SW 1271 (cell line): Measurements from ENCODE around the gene METAP1.
"Not testable (repeated sequence)": the region's sequence is repeated elsewhere in the genome, so short reads cannot be mapped to it uniquely, and the experiment has no call there.

Experiments
- DNase-seq, 2 experiments: peaks; one replicate each; lab custom pipeline; 2025; lab: John Stamatoyannopoulos, UW

Gene METAP1

DNA sequence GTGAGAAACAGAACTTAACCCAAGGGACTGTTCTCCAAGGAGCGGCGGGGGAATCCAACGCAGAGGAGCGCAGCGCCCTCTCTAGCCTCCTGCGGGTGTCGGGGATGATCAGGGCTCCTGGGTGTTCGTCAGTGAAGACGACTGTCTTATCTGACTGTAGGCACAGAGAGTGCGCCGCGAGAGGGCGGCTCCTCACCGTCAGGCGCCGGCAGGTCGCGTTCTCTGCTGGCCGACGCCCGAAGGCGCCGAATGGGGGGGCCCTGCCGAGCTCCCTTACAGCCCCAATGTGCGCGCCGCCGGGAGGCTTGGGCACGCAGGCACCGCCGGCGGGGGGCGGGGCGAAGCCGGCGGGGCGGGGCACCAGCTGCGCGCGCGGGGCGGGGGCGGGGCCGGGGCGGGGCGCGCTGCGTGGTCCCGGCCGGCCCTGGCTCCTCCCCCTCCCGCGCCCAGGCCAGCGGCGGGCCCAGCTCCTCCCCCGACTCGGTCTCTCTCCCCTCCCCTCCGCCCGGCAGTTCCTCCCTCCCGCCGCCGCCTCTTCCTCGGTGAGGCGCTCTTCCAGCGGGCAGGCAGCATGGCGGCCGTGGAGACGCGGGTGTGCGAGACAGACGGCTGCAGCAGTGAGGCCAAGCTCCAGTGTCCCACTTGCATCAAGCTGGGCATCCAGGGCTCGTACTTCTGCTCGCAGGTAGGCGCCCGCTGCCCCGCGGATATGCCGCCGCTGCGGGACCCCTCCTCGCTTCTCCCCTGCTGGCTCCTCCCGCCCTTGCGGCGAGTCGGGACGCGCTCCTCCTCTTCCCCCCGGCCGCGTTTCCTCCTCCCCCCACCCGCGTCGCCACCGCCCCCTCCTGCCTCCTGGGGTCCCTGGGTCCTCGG is at the start of gene METAP1:
TSS of gene METAP1 (plus strand) at position 539 of the 873 bp plus-strand sequence. CDS start at position 572, 33 bp downstream.
- peak; percentile 57 to 86 for DNase-seq

DNA sequence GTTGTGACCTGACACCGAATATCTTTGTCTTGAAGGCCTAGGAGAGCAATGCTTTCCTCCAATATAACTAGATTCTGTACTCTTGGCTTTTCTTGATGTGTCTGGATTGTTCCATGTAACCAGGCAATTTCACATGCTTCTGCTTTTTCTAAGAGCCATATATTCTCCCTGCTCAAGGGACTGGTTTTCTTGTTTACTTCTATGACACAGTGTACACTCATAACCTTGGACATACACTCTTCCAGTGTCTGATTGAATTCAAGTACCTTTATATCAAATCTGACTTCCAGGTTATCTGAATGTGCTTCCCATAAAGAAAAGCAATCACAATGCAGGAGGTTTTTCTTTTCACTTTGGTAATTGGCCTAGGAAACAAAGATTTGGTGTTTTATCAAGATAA is 49.2 kb upstream of the METAP1 start:
- DNase-seq: no peak

DNA sequence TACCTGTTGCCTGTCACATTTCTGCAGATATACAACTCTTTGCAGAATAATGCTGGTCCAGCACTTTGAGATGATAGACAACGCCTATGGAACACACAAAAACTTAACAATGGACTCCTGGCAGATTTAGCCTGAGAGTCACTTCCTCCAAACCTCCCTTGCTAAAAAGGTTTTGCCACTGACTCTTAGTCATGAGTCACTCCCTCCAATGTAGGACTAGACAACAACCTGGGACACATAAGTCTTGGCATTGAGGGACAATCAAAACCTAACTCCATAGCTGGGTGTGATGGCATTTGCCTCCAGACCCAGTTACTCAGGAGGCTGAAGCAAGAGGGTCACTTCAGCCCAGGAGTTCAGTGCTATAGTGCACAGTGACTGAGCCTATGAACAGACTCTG is 44.6 kb upstream of the METAP1 start:
- no peak for DNase-seq

DNA sequence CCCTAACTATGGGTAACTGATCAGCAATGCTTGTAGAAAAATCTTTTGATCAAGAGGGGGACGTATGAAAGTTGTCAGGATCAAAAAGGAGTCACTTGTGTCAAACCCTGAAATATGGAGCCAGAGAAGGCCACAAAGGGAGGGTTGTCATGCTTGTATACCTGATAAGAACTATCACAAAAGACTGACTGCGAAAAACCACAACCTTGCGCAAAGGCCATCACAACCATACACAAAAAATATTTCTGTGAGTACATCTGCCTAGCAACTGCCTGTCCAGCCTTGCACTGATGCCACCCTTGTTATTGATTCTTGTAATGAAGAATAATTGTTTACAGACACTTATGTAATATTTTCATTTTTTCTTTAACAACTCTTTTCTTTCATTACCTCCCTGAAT is 43.8 kb upstream of the METAP1 start:
- DNase-seq: no peak

DNA sequence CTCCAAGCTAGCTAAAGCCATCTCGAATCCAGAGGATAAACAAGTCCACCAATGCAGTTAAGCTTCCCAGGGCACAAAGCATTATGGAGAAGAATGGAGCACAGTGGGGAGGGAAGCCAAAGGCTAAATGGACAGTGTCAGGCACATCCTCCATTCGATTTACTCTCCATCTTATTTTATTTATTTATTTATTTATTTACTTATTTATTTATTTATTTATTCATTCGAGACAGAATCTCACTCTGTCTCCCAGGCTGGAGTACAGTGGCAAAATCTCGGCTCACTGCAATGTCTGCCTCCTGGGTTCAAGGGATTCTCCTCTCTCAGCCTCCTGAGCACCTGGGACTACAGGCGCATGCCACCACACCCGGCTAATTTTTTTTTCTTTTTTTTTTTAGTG is 40.3 kb upstream of the METAP1 start:
- no peak for DNase-seq

DNA sequence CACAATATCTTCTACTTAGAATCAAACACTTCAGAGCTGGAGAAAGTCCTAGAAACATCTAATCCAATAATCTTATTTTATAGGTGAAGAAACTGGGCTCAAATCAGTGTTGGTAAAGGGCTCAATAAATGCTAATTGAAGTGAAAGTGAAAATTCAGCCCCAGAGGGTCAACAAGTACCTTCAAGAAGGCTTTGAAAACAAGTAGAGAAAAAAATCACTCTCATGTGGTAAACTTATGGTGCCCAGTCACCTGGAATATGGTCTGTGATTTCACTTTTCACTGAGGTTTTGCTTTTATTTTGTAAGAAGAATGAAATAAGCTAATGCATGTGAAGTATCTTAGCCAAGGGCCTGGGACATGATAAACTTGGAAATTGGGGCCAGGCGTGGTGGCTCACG is 37.5 kb upstream of the METAP1 start:
- no peak for DNase-seq

DNA sequence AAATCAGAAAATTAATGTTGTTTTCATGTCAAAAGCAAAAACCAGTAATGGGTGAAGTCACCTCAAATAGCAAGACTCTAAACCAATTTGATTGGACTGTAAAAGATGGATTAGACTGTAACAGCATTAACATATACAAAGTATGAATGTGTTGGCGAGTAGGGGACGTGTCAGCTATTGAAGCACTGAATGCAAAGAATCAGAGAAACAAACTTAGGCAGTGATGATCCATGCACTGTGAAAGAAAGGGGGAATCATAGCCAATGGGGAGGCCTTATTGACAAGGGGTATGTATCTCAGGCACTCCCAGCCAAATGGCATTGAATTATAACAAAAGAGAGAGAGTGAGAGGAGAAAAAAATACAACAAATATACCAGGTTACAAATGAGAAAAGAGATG is 36.1 kb upstream of the METAP1 start:
- DNase-seq: no peak

DNA sequence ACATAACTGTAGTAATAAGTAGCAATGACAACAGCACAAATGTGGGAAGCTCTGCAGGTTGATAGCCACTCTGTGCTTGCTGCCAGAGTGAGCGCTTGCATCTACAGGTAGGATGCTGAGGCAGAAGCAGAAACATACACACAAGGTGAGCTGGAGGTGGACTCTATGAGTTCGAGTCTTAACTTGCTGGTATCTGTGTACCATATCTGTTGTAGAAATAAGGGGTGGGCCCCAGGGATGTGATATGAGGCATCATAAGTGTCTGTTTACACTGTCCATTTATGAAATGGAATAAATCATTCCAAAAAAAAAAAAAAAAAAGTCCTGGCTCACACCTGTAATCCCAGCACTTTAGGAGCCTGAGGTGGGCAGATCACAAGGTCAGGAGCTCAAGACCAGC is 33.8 kb upstream of the METAP1 start:
- no peak for DNase-seq

DNA sequence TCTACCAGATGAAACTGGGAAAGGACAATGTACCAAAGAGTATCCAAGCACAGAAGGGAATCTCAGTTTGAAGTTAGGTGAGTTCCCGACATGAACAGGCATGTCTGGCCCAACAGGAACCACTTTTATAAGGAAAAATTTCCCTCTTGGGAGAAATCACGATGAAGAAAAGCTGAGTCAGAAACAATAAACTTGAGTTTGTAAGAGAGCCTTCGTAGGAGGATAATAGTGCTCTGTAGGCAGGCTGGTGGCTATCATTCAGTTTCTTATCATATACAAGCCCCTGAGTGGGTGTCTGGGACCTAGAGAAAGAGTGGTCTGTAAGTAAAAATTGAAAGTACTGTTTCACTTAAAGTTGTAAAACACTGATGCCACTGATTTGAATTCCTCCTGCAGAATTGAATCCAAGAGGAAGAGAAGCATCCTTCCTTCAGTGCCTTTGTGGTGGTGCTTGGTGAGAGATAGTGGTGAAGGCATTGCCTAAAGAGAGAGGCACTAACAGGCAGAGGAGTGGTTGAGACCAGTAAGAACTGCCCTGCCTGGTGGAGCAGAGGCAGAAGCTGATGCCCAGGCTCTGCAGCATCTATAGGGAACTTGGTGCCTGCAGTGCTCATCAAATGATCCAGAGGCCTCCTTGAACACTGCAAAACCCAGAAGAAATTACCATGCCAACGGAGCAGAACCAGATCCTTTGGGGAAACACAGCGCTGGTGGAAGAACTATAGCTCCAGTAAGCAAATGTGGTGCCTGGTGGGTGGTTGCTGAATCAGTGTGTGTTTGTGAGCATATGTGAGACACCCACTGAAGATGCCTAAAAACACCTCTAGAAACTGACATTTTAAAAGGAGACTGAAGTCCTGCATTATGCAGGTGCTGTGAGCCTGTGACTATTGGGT is 31.7 kb upstream of the METAP1 start:
- DNase-seq: no peak

DNA sequence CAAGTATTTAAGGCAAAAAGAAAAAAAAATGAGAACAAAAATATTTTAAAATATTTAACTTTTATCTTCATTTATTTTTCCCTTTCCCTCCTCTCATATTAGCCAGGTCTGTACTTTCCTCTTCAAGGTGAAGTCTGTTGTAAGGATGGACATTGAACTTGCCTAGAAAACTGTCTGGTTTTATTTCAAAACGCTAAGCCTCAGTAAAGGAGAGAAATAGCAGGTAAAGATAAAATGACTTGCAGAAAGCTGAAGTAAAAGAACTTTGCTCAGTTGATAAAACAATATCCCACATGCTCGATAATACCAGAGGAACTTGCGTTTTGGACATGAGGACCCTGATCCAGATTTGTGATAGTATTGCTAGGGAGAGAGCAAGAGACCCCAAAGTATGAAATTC is 28.6 kb upstream of the METAP1 start:
- no peak for DNase-seq

DNA sequence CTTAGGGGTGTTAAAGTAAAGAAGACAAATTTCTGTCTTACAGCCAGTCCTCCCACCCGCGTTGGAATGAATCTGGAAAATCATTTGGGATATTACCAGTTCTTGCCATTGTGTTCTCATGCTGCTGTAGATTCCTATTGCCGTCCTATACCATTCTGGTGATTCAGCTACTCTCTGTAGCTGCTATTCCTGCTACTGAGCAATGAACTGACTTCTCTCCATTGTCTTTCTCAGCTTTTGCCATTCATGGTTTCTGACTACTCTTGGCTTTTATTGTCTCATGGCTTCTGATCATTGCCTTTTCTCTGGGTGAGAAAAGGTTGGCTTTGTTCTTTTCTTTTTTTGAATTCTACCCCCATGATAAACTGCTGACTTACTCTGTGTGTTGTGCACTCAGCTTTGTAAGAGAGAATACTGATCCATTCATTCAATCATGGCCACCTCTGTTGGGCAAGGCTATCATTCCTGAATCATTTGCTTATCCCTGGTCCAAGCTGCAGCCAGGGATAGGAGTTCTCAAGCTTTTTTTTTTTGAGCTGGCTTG is 27.7 kb upstream of the METAP1 start:
- no peak for DNase-seq

DNA sequence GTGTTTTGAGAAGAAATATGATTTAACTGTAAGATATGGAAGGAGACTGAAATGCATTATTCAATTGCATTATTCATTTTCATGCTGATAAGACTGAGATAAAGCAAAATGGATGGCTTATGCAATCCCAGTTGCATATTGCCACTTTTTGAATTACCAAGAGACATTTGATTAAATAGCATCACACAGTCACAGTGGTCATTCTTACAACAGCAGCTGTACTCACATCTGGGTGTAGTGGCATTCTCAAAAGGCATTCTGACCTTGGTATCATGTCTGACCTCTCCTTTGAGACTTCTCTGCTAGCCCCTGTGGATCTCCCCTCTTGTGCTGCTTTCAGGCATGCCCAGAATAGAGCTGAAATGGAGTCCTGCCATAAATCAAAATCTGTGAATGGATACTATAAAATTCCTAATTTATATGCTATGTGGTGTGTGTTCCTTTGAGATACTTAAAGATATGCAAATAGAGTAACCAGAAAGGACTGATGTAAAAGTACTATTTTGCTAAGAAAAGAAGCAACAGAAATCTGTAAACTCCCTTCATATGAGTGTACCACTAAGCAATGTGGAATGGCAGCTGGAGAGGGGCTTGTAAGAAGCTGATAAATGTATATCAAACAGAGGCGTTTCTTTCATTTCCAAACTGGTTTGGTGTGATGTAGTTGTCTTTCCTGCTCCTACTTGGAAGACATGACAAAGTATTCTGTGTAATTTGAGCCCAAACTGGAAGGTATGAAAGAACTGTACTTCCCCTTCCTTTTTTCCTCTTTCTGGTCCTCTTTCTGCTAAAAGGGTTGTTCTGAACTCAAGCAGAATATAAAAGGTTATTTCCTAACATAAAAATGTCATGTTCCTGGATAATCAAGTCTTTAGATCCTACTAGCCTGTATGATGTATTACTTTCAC is 25.4 kb upstream of the METAP1 start:
- DNase-seq: no peak

DNA sequence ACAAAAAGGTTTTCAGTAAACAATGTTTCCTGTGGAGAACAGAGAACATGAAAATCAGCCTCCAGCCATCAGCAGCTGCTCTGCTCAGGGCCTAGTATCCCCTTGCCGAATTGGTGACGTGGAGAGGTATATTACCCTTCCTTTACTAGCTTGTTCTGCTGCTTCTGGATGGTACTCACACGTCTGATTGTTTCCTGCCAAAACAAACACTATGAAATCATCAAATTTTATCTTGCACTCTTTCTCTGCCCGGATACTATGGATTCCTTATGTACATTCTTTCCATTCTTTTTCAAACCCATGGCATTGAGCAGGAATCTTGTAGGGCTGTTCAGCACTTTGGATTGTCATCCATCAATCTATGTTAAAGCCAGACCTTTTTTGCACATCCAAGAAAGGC is 18.8 kb upstream of the METAP1 start:
- no peak for DNase-seq

DNA sequence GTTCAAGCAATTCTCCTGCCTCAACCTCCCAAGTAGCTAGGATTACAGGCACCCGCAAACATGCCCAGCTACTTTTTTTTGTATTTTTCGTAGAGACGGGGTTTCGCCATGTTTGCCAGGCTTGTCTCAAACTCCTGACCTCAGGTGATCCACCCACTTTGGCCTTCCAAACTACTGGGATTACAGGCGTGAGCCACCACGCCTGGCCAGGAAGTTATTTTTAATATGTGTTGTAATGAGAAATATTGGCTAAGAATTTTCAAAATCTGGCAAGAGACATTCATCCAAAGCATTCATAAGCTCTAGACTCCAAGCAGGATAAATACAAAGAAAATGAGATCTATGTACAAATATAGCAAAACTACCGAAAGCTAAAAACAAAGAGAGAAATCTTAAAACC is 18.0 kb upstream of the METAP1 start:
- DNase-seq: no peak

DNA sequence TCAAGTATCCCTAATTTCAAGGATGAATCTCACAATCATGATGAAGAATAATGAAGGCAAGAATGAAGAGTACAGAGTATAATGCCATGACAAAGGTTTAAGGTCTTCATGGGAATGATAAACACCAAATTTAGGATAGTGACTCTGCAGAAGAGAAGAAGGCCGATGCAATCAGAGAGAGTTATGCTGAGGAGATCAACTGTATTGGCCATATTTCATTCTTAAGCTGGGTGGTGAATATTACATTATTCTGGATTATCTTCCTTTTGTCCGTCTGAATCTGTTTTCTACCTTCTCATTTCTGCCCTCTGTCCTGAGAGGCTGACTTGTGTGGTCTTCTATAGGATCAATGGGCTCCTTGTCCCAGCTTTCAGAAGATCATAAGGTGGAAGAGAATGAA is 7.8 kb upstream of the METAP1 start:
- no peak for DNase-seq

DNA sequence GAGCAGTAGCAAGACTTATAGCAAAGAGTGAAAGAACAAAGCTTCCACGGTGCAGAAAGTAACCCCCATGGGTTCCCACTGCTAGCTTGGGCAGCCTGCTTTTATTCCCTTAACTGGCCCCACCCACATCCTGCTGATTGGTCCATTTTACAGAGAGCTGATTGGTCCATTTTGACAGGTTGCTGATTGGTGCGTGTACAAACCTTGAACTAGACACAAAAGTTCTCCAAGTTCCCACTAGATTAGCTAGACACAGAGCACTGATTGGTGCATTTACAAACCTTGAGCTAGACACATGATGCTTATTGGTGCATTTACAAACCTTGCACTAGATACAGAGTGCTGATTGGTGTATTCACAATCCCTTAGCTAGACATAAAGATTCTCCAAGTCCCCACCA is 2.7 kb upstream of the METAP1 start:
- DNase-seq: not testable (repeated sequence)

DNA sequence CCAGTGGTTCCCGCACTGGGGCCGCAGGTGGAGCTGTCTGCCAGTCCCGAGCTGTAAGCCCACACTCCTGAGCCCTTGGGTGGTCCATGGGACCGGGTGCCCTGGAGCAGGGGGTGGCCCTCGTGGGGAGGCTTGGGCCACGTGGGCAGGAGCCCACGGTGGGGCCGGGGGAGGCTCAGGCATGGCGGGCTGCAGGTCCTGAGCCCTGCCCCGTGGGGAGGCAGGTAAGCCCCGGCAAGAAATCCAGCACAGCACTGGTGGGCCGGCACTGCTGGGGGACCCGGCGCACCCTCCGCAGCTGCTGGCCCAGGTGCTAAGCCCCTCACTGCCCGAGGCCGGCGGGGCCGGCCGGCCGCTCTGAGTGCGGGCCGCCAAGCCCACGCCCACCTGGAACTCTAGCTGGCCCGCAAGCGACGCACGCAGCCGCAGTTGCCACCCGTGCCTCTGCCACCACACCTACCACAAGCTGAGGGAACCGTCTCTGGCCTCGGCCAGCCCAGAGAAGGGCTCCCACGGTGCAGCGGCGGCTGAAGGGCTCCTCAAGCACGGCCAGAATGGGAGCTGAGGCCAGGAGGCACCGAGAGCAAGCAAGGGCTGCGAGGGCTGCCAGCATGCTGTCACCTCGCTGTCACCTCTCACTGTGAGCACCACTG is 2.0 kb upstream of the METAP1 start:
- DNase-seq: no peak

DNA sequence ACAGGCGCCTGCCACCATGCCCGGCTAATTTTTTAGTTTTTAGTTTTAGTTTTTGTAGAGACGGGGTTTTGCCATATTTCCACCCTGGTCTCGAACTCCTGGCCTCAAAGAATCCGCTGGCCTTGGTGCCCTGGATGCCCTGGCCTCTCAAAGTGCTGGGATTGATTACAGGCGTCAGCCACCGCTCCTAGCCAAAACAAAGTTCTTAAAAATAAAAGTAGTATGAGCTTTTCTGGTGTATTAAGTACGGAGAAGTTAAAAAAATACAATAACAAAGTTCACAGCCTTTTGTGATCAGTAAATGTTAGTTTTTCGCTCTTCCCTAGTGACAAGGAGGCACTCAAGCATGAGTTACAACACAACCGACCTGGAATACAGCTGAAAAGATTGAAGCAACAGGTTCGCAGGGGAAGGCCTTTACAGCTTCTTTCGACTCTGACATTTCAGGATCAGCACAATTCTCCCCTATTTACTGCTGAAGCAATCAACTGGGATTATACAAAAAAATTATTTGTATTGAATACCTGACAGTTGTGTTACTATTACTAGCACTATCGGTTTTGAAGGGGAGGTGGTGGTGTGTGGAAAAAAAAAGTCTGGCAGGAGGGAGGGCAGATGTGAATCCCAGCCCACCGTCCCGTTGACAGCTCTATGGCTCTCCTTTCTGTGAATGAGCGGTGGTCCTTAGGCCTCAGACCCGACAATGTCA is 893 bp upstream of the METAP1 start:
- no peak for DNase-seq

DNA sequence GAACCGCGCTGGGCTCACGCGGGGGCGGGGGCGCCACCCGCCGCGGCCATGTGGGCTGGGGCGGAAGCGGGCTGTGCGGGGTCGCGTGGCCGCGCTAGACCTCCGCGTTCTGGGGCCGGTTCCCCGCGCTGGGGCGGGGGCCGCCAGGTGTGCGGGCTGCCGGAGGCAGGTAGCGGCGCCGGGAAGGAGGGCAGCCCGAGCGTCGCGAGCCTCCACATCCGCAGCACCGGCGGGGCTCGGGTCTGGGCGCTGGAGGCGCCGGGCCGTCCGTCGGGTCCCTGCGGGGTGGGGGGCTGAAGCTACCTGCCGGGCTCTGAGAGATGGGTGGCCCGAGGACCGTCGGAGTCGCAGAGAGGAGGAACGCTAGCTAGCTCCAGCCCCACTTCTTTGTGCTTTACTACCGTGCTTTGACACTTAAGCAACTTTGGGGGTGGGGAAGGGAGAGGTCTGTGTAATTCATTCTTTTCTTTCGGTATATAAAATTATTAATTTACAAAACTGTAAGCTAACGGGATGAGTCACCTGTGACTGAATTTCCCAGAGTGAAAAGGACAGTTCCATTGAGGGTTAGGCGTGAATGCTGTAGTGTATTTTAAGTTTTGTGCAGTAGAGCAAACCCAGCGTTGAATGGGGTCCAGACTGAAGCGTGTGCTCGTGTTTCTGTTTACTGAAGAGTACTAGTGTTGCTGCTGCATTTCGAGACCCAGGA is 689 bp downstream of the METAP1 start:
- no peak for DNase-seq

DNA sequence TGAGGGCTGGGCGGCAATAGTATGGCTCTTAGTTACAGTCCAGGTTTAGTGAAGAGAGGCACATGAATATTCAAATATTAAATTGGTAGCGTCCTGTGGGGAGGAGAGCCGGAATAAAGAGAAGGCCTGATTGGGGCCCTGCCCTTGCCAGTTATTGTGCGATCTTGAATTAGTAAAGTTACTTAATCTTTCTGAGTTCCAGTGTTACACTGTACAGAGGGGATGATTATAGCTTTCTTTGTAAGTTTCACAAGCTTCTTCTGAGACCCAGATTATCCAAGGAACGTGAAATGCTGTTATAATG is 1.2 kb downstream of the METAP1 start:
- DNase-seq: no peak
